Lung (tissue), 12 donors: Measurements from ENCODE around the gene STXBP6. TPM values are rescaled to one million over a fixed set of nuclear protein-coding genes. Genes with fewer than 3 reads are reported as not detected.

Experiments
- ATAC-seq: fragments of 200-7000 bp; cut with Tn5 transposase; one replicate; pipeline ENCODE4 v1.9.1; 2020; ENCODE audit warnings: moderate number of reproducible peaks; ENCODE audit not compliant: insufficient read depth, low FRiP score
- DNase-seq, 3 donors: peaks; one replicate each; pipeline ENCODE4 v3.0.0-alpha.2; 2013 to 2017
- H3K27ac ChIP-seq, 2 donors: one replicate each; pipeline ENCODE4 v1.5.1; 2013; ENCODE audit warnings: mild to moderate bottlenecking in 2 of 2, moderate library complexity in 2 of 2, control low read depth in 1 of 2, inconsistent platforms in 1 of 2, low read depth in 1 of 2, low read length in 1 of 2
- H3K27me3 ChIP-seq, 3 donors: one replicate each; pipeline ENCODE4 v1.5.1; 2013; ENCODE audit warnings: low read length in 2 of 3; ENCODE audit not compliant: control insufficient read depth in 3 of 3, insufficient read depth in 3 of 3
- H3K36me3 ChIP-seq, 4 donors: one replicate each; pipeline ENCODE4 v1.5.1; 2013; ENCODE audit warnings: low read length in 4 of 4, mild to moderate bottlenecking in 1 of 4, moderate library complexity in 1 of 4; ENCODE audit not compliant: control insufficient read depth in 4 of 4, insufficient read depth in 4 of 4
- H3K4me1 ChIP-seq, 5 donors: one replicate each; pipeline ENCODE4 v1.5.1; 2013; ENCODE audit warnings: low read length in 5 of 5, mild to moderate bottlenecking in 2 of 5, moderate library complexity in 1 of 5; ENCODE audit not compliant: control insufficient read depth in 5 of 5, insufficient read depth in 5 of 5
- H3K4me3 ChIP-seq: one replicate; pipeline ENCODE4 v1.5.1; 2013; ENCODE audit warnings: mild to moderate bottlenecking, control low read depth, moderate library complexity
- H3K9ac ChIP-seq, 2 donors: one replicate each; pipeline ENCODE4 v1.5.1; 2013; ENCODE audit warnings: low read length in 2 of 2, control low read depth in 1 of 2; ENCODE audit not compliant: insufficient read depth in 1 of 2
- H3K9me3 ChIP-seq, 4 donors: one replicate each; pipeline ENCODE4 v1.5.1; 2013; ENCODE audit warnings: low read length in 3 of 4, mild to moderate bottlenecking in 1 of 4, moderate library complexity in 1 of 4; ENCODE audit not compliant: control insufficient read depth in 4 of 4, insufficient read depth in 3 of 4
- WGBS, 2 donors: extraction: QIAGEN DNeasy Blood & Tissue Kit; methylation state at CpG; one replicate each; pipeline ENCODE4 v1.1.7; 2013; 5-methylcytosine and 5-hydroxymethylcytosine counted together
- polyA plus RNA-seq, 2 donors: library from polyadenylated mRNA; stranded (reverse); fragments of 200-250 nt; gene quantifications; one replicate each; pipeline ENCODE4 v1.2.1, GENCODE V29; 2013
- total RNA-seq, 2 donors: library from RNA; depleted of rRNA in 1 of 2; stranded (reverse); fragments of >200 nt in 1 of 2; gene quantifications; one replicate each; pipeline ENCODE4 v1.2.1, GENCODE V29; 2014 to 2021
- TF ChIP-seq, protein P1 (sequence below): IDR thresholded peaks from 2 replicates; pipeline ENCODE4 v1.5.1; 2012; ENCODE audit warnings: mild to moderate bottlenecking; ENCODE audit errors: control extremely low read depth, extremely low read depth
- donor health status: control.
- donor health status: control.
- donor health status: Bipolar disorder and iron deficiency.
- donor health status: healthy.
- donor health status: DM: yes; HTN: yes; CAD: no.

STXBP6 gene
- total and polyA plus RNA-seq, 4 donors: 9.3 to 42.5 (median 10.5) TPM

DNA sequence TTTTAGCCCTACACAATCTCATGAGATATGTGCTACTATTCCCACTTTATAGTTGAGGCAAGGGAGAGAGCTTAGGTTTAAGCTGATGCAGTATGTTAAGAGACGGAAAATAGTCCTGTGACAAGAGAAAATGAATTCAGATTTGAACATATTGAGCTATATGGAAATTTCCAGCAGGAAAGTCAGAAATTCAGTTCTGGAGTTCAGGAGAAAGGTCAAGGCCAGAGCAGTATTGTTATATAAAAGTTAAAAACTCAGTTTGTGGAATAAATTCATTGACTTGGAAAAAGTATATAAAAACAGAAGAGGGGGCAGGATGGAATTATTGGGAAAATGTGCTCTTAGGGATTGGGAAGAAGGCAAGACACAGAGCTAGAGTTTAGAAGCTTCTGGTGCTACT, 248.9 kb downstream of the STXBP6 start:
- Histone ChIP-seq H3K27ac (no peak overlapping the region), H3K36me3 (no peaks in the 10 kb centered on the region), H3K4me3 (no peak overlapping the region), H3K27me3 (no peaks in the 10 kb centered on the region), H3K9ac (no peak overlapping the region), H3K9me3 (peaks cover 0 to 2% (median 0%) of the 10 kb centered on the region in 4 donors), H3K4me1 (peaks cover 0 to 15% (median 4%) of the 10 kb centered on the region in 5 donors)
- no peak for DNase-seq
- WGBS, 2 donors: 92 to 100% methylated on average over 1 of the region's 1 CpG
- no peak for ATAC-seq
- TF ChIP-seq, protein P1, sequence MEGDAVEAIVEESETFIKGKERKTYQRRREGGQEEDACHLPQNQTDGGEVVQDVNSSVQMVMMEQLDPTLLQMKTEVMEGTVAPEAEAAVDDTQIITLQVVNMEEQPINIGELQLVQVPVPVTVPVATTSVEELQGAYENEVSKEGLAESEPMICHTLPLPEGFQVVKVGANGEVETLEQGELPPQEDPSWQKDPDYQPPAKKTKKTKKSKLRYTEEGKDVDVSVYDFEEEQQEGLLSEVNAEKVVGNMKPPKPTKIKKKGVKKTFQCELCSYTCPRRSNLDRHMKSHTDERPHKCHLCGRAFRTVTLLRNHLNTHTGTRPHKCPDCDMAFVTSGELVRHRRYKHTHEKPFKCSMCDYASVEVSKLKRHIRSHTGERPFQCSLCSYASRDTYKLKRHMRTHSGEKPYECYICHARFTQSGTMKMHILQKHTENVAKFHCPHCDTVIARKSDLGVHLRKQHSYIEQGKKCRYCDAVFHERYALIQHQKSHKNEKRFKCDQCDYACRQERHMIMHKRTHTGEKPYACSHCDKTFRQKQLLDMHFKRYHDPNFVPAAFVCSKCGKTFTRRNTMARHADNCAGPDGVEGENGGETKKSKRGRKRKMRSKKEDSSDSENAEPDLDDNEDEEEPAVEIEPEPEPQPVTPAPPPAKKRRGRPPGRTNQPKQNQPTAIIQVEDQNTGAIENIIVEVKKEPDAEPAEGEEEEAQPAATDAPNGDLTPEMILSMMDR: no peak

DNA sequence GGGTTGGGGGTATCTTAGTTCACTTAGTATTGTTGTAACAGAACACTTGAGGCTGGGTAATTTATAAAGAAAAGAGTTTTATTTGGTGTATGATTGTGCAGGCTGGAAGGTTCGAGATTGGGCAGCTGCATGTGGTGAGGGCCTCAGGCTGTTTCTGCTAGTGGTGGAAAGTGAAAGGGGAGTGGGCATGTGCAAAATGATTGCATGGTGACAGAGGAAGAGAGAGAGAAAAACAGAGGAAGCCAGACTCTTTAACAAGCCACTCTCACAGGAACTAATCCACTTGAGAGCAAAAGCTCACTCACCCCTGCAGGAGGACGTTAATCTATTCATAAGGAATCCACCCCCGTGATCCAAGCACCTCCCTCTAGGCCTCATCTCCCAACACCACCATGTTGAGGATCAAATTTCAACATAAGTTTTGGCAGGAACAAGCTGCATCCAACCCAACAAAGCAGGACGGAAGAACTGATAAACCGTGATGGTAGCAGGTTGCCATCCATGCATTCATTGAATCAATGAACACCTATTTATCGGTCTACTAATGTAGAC, 251.0 kb downstream of the STXBP6 start:
- Histone ChIP-seq H3K27me3 (no peaks in the 10 kb centered on the region), H3K9me3 (peaks cover 0 to 2% (median 0%) of the 10 kb centered on the region in 4 donors), H3K4me1 (peaks cover 0 to 5% (median 2%) of the 10 kb centered on the region in 5 donors), H3K9ac (no peak overlapping the region), H3K27ac (no peak overlapping the region), H3K36me3 (no peaks in the 10 kb centered on the region), H3K4me3 (no peak overlapping the region)
- TF ChIP-seq, protein P1: no peak
- ATAC-seq: no peak
- whole genome bisulfite sequencing, 2 donors: 68 to 70% methylated on average over 6 of the region's 6 CpGs
- peak in 1 of 3 donors; percentile 56 for DNase-seq

DNA sequence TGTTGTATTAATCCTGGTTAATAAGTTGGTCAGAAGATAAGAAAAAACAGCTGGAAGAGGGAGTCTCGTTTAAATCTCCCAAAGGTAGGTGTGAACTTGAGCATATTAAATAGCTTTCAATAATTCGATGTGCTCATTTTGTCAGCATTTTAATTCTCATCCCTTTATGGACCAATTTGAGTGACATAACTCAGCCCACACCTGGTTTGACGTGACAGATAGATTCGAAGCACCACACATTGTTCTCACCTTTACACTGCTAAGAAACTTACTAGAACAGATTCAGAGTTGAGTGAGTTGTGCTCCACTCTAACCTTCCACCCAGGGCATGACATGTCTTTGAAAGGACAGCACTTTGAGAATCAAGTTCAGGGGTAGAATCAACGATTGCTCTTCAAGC, 254.5 kb downstream of the STXBP6 start:
- ATAC-seq (no peak), DNase-seq (no peak)
- WGBS, 2 donors: 87 to 90% methylated on average over 5 of the region's 5 CpGs
- Histone ChIP-seq H3K4me1 (peaks cover 0 to 11% (median 2%) of the 10 kb centered on the region in 5 donors), H3K9ac (no peak overlapping the region), H3K27ac (no peak overlapping the region), H3K9me3 (peaks cover 0 to 2% (median 0%) of the 10 kb centered on the region in 4 donors), H3K36me3 (no peaks in the 10 kb centered on the region), H3K4me3 (no peak overlapping the region), H3K27me3 (no peaks in the 10 kb centered on the region)
- TF ChIP-seq, protein P1: no peak
